Suprapubic skin (tissue), 4 donors: ENCODE measurements around the gene SLC2A8. TPM values are rescaled to one million over a fixed set of nuclear protein-coding genes. Genes with fewer than 3 reads are reported as not detected.
A peak's percentile ranks its signal among the peaks of the same experiment; 100 is the strongest.

Experiments
- DNase-seq, 2 donors: peaks; one replicate each; pipeline ENCODE4 v3.0.0-alpha.2; 2019; ENCODE audit warnings: low spot score in 2 of 2
- H3K27ac ChIP-seq: fragments of 200-600 bp; sonication (generic); one replicate; pipeline ENCODE4 v1.5.1; 2019
- H3K27me3 ChIP-seq: fragments of 200-600 bp; sonication (generic); one replicate; pipeline ENCODE4 v1.5.1; 2019
- H3K36me3 ChIP-seq: fragments of 200-600 bp; sonication (generic); one replicate; pipeline ENCODE4 v1.5.1; 2019
- H3K4me1 ChIP-seq: fragments of 200-600 bp; sonication (generic); one replicate; pipeline ENCODE4 v1.5.1; 2019
- H3K4me3 ChIP-seq: fragments of 200-600 bp; sonication (generic); one replicate; pipeline ENCODE4 v1.5.1; 2019; ENCODE audit warnings: mild to moderate bottlenecking
- H3K9me3 ChIP-seq: fragments of 200-600 bp; sonication (generic); one replicate; pipeline ENCODE4 v1.5.1; 2019
- EP300 ChIP-seq: sonication (generic); formaldehyde crosslinking; IDR thresholded peaks from one replicate; pipeline ENCODE4 v1.6.1; 2017; ENCODE audit warnings: antibody characterized with exemption
- POLR2A ChIP-seq, 2 donors: fragments of 450-650 bp; IDR thresholded peaks; one replicate each; pipeline ENCODE4 v1.6.1; 2017; ENCODE audit warnings: antibody characterized with exemption in 2 of 2, mild to moderate bottlenecking in 2 of 2, moderate library complexity in 2 of 2
- POLR2AphosphoS5 ChIP-seq, 3 donors: sonication (generic); formaldehyde crosslinking; IDR thresholded peaks; one replicate each; pipeline ENCODE4 v1.6.1; 2017; ENCODE audit warnings: antibody characterized with exemption in 3 of 3
- WGBS: methylation state at CpG from one replicate; pipeline ENCODE4 v1.1.5; 2018; 5-methylcytosine and 5-hydroxymethylcytosine counted together
- total RNA-seq, 4 donors: library from RNA; depleted of rRNA; stranded (reverse); fragments of >200 nt; gene quantifications; one replicate each; pipeline ENCODE4 v1.1.0, GENCODE V29; 2016
- TF ChIP-seq, protein P1 (sequence below), 2 donors: fragments of 200-600 bp in 1 of 2; fragments of 450-650 bp in 1 of 2; sonication (generic) in 1 of 2; IDR thresholded peaks; one replicate each; pipeline ENCODE4 v1.5.1; 2016 to 2019; ENCODE audit warnings: antibody characterized with exemption in 2 of 2, mild to moderate bottlenecking in 1 of 2, moderate library complexity in 1 of 2

SLC2A8 gene
- total RNA-seq, 4 donors from 2014 or later = 17.2 to 26.0 (median 21.4) TPM

DNA sequence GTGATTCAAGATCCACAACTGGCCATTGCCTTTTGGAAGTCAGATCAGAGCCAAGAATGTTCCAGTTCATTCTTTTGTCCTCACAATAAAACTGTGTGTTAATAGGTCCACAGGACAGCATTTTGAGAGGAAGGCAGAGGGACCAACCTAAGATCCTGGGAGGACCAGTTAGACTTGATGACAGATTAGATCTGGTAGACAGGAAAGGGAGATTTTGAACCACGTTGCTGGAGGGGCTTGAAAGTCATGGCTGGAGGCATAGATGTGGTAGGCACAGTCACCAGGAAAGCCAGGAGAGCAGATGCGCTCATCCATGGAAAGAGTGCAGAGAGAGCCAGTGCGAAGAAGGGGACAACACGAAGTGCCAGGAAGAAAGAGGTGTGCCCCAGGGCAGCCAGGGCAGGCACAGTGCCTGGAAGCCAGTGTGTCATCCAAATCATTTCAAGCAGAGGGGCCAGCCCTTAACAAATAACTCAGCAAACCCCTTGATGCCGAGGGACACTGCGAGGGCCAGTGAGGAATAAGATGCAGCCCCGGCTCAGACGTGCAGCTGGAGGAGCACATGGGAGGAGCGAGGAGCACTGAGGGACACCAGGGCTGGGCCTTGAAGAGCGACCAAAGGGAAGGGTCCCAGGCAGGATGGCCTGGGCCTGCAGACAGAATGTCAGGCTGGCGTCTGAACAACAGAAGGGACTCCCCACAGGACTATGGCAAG lies 12.8 kb upstream of the SLC2A8 start:
- H3K27ac ChIP-seq = no peak overlapping the region
- no peaks in the 10 kb centered on the region for H3K27me3 ChIP-seq
- H3K4me3 ChIP-seq = no peak overlapping the region
- DNase-seq = peak in 1 of 2 donors; percentile 41
- no peak for TF ChIP-seq POLR2A (IDR thresholded peaks at IDR 0.05)
- no peak for TF ChIP-seq EP300
- TF ChIP-seq POLR2AphosphoS5 (IDR thresholded peaks at IDR 0.05) = no peak
- TF ChIP-seq, protein P1, sequence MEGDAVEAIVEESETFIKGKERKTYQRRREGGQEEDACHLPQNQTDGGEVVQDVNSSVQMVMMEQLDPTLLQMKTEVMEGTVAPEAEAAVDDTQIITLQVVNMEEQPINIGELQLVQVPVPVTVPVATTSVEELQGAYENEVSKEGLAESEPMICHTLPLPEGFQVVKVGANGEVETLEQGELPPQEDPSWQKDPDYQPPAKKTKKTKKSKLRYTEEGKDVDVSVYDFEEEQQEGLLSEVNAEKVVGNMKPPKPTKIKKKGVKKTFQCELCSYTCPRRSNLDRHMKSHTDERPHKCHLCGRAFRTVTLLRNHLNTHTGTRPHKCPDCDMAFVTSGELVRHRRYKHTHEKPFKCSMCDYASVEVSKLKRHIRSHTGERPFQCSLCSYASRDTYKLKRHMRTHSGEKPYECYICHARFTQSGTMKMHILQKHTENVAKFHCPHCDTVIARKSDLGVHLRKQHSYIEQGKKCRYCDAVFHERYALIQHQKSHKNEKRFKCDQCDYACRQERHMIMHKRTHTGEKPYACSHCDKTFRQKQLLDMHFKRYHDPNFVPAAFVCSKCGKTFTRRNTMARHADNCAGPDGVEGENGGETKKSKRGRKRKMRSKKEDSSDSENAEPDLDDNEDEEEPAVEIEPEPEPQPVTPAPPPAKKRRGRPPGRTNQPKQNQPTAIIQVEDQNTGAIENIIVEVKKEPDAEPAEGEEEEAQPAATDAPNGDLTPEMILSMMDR (IDR thresholded peaks at IDR 0.05) = no peak
- H3K9me3 ChIP-seq = no peaks in the 10 kb centered on the region
- H3K4me1 ChIP-seq = peaks cover 11% of the 10 kb centered on the region
- H3K36me3 ChIP-seq = no peaks in the 10 kb centered on the region
- WGBS = 82% methylated on average over 11 of the region's 11 CpGs

DNA sequence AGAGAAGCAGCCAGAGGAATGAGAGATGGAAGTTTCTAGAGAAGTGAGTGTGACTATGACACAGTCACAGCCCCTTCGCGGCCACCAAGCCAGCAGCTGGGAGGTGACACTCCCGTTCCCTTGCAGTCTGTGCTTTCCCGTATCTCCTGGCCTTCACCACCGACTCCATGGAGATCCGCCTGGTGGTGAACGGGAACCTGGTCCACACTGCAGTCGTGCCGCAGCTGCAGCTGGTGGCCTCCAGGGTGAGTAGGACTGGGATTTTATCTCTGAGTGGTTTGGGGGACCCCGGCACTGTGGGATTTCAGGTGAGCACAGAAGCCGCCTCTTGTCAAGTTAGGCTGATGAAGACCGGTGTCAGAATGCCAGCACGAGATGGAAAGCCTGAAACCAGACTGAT lies 12.1 kb upstream of the SLC2A8 start:
- no peak overlapping the region for H3K4me3 ChIP-seq
- no peaks in the 10 kb centered on the region for H3K36me3 ChIP-seq
- H3K27me3 ChIP-seq = no peaks in the 10 kb centered on the region
- H3K9me3 ChIP-seq = no peaks in the 10 kb centered on the region
- H3K4me1 ChIP-seq = peaks cover 11% of the 10 kb centered on the region
- DNase-seq = peak in 1 of 2 donors; percentile 53
- no peak overlapping the region for H3K27ac ChIP-seq
- 92% methylated on average over 13 of the region's 13 CpGs for WGBS
- TF ChIP-seq EP300 (no peak), POLR2A (IDR thresholded peaks at IDR 0.05) (no peak), POLR2AphosphoS5 (IDR thresholded peaks at IDR 0.05) (no peak)
- TF ChIP-seq, protein P1 (IDR thresholded peaks at IDR 0.05) = no peak

DNA sequence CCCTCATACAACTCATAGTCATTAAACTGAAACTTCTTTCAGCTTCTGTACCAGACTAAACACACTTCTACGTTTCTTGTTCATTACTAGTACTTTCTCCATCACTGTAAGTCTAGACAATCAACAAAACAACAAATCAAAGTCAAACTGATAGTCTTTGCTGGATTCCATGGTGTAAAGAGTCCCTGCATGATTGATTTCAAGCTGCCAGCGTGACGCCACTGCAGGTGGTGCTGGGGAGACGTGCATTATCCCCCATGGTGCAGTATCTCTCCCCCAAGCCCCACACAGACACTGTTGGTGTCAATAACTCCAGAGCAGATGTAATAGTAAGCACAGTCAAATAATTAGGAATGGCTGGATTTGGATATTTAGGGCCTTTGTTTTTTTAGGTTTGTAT lies 10.7 kb upstream of the SLC2A8 start:
- Histone ChIP-seq H3K36me3 (peaks cover 6% of the 10 kb centered on the region), H3K4me1 (peaks cover 11% of the 10 kb centered on the region), H3K27ac (no peak overlapping the region), H3K9me3 (no peaks in the 10 kb centered on the region), H3K4me3 (no peak overlapping the region), H3K27me3 (no peaks in the 10 kb centered on the region)
- TF ChIP-seq EP300 (no peak), POLR2A (IDR thresholded peaks at IDR 0.05) (no peak), POLR2AphosphoS5 (IDR thresholded peaks at IDR 0.05) (no peak)
- TF ChIP-seq, protein P1 (IDR thresholded peaks at IDR 0.05) = no peak
- no peak for DNase-seq
- 92% methylated on average over 4 of the region's 4 CpGs for WGBS

DNA sequence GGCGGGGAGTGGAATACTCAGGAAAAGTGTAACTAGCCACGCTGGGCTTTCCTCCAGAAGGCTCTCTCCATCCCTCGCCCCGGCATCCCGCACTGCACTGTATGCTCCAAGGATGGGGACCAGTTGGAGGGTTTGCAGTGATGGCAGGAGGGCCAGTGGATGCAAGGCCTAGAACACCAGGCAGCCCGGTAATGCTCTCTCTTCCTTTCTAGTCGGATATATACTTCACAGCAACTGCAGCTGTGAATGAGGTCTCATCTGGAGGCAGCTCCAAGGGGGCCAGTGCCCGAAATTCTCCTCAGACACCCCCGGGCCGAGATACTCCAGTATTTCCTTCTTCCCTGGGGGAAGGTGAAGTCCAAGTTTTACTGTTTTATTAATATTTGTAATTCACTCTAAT lies 10.0 kb upstream of the SLC2A8 start:
- WGBS = 93% methylated on average over 10 of the region's 10 CpGs
- H3K4me3 ChIP-seq = no peak overlapping the region
- no peaks in the 10 kb centered on the region for H3K9me3 ChIP-seq
- peaks cover 6% of the 10 kb centered on the region for H3K36me3 ChIP-seq
- peaks cover 11% of the 10 kb centered on the region for H3K4me1 ChIP-seq
- H3K27ac ChIP-seq = no peak overlapping the region
- DNase-seq = peak in 1 of 2 donors; percentile 63
- TF ChIP-seq EP300 (no peak), POLR2AphosphoS5 (IDR thresholded peaks at IDR 0.05) (no peak), POLR2A (IDR thresholded peaks at IDR 0.05) (no peak)
- TF ChIP-seq, protein P1 (IDR thresholded peaks at IDR 0.05) = no peak
- no peaks in the 10 kb centered on the region for H3K27me3 ChIP-seq

DNA sequence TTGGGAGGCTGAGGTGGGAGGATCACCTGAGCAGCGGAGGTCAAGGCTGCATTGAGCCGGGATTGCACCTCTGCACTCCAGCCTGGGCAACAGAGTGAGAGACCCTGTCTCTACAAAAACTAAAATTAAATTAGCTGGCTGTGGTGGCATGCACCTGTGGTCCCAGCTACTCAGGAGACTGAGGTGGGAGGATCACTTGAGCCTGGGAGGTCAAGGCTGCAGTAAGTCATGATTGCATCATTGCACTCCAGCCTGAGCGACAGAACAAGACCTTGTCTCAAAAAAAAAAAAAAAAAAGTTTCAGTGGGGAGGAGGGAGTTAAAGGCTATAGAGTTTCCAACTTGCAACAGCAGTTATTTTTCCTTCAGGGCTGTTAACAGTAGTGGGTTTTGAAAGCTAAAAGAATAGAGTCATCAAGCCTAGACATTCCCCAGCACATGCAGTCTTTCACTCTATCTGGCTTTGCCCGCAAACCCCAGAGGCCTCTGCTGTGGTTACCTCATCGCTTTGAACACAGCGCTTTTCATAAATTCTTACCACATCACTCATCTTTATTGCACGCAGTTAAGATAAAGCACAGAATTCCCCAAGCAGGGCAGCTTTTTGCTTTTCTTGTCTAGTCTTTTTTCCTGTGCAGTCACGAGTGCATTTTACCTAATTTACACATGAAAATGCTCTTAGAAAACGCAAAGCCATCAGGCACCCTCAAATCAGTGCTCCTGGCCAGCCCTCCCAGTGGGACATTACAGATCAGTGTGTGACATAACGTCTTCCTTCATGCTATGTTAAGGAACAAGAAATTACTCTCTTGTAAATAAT lies 8.7 kb upstream of the SLC2A8 start:
- WGBS = 36% methylated on average over 10 of the region's 10 CpGs
- DNase-seq = no peak
- Histone ChIP-seq H3K4me1 (peaks cover 11% of the 10 kb centered on the region), H3K27ac (peak overlapping the region; percentile 27), H3K4me3 (no peak overlapping the region), H3K36me3 (peaks cover 6% of the 10 kb centered on the region), H3K9me3 (no peaks in the 10 kb centered on the region), H3K27me3 (no peaks in the 10 kb centered on the region)
- no peak for TF ChIP-seq EP300
- no peak for TF ChIP-seq POLR2A (IDR thresholded peaks at IDR 0.05)
- no peak for TF ChIP-seq POLR2AphosphoS5 (IDR thresholded peaks at IDR 0.05)
- TF ChIP-seq, protein P1 (IDR thresholded peaks at IDR 0.05) = no peak
